ENCODE results near the gene RNF130. TPM values are rescaled to one million over a fixed set of nuclear protein-coding genes. Genes with fewer than 3 reads are reported as not detected.

RNF130 gene
- total and polyA plus RNA-seq, 9 of the 15 experiments (the other 6 are each of a cell fraction or from before 2014, with no cell fraction given) = 5.8 to 39.4 (median 27.1) TPM

- CTCF ChIA-PET (ENCODE audit: low intra/inter-chr PET ratio) = no interaction called here
- Histone ChIP-seq H3K9me1 (ENCODE audit: control insufficient read depth, insufficient read depth, low read length) (no peaks in the 10 kb centered on the region), H3K9ac (ENCODE audit: insufficient read depth in 1 of 2, low read depth in 2 of 2, low read length in 2 of 2) (no peak overlapping the region; a peak in 1 of 4 replicates), H4K20me1 (replicated peaks; ENCODE audit: control insufficient read depth, insufficient read depth, low read length) (0 out of 2 replicates have a peak, but pooled peaks cover 2% of the 10 kb centered on the region), H3K9me3 (replicated peaks; ENCODE audit: control insufficient read depth, insufficient read depth, low read depth, low read length) (no peaks in the 10 kb centered on the region), H3K27me3 (ENCODE audit: control insufficient read depth in 2 of 2, insufficient read depth in 2 of 2, low read length in 2 of 2) (peaks cover 0 to 11% of the 10 kb centered on the region in 2 experiments; a peak in 2 of 5 replicates), H2AFZ (ENCODE audit: low read depth, low read length) (peak overlapping the region; percentile 22), H3K4me1 (replicated peaks in 1 of 2; ENCODE audit: control insufficient read depth in 2 of 2, insufficient read depth in 2 of 2, low read length in 2 of 2) (peaks cover 18 to 20% of the 10 kb centered on the region in 2 experiments), H3K36me3 (ENCODE audit: control insufficient read depth, insufficient read depth, low read length) (no peaks in the 10 kb centered on the region), H3K4me3 (no peak overlapping the region; the same call in 1 of the 2 replicates), H3K27ac (ENCODE audit: extremely low read depth, low read depth, low read length) (peak overlapping the region; percentile 10; the same call in 1 of the 3 replicates), H3K79me2 (ENCODE audit: control insufficient read depth, insufficient read depth, low read length) (no peaks in the 10 kb centered on the region), H3K4me2 (ENCODE audit: insufficient read depth, low read length) (peak overlapping the region; percentile 67)
- in situ Hi-C loops (cut with MboI) (no loop called here), intact Hi-C loops (cut with micrococcal nuclease) (no loop called here)
- POLR2A ChIA-PET = interaction anchor here (0.6 to 0.8 kb wide), 2 partner anchors 29 to 328 kb away, joined by 3 read pairs; no protein-coding TSS in a partner anchor
- WGBS (ENCODE audit: insufficient coverage, low coverage, missing lambda C conversion rate) = 10% methylated on average over 13 of the region's 13 CpGs
- ATAC-seq = peak; percentile 74
- peak in 2 of 4 experiments; percentile 38 to 63 for DNase-seq (ENCODE audit: extremely low read depth in 1 of 4, low spot score in 3 of 4)
- no TSS peak for BruUV-seq (replicated peaks)
- peak; percentile 64 for FAIRE-seq
- no peak for TF ChIP-seq ATF6 (CRISPR knock-in tag; IDR thresholded peaks at IDR 0.05)
- peak; percentile 82 for TF ChIP-seq MTA1 (IDR thresholded peaks at IDR 0.05; ENCODE audit: borderline replicate concordance)
- TF ChIP-seq TSHZ1 (CRISPR knock-in tag; IDR thresholded peaks at IDR 0.05) = no peak
- TF ChIP-seq TEAD2 (tag; IDR thresholded peaks at IDR 0.05) = peak; percentile 46; the same call in 1 of the 2 replicates
- TF ChIP-seq CBFA2T2 (conservative IDR thresholded peaks at IDR 0.05) = peak; percentile 52
- no peak for TF ChIP-seq IRF1 (CRISPR knock-in tag; IDR thresholded peaks at IDR 0.05; ENCODE audit: borderline replicate concordance)
- peak; percentile 99 for TF ChIP-seq SPI1 (IDR thresholded peaks at IDR 0.05; ENCODE audit: borderline replicate concordance, low read depth, low read length)
- no peak for TF ChIP-seq ZNF316 (IDR thresholded peaks at IDR 0.05)
- no peak for TF ChIP-seq ZKSCAN3 (CRISPR knock-in tag; IDR thresholded peaks at IDR 0.05)
- TF ChIP-seq BRD4 (IDR thresholded peaks at IDR 0.05) = no peak
- no peak for TF ChIP-seq ZNF232 (CRISPR knock-in tag; IDR thresholded peaks at IDR 0.05)
- TF ChIP-seq FOXA3 (CRISPR knock-in tag; conservative IDR thresholded peaks at IDR 0.05 in 1 of 2, IDR thresholded peaks at IDR 0.05 in 1 of 2) = peak; percentile 84 to 86
- TF ChIP-seq ZNF384 (IDR thresholded peaks at IDR 0.05; ENCODE audit: low read depth, low read length) = peak; percentile 30; the same call in 1 of the 2 replicates
- no peak for TF ChIP-seq ARID2 (IDR thresholded peaks at IDR 0.05)
- TF ChIP-seq ELF1 (tag; IDR thresholded peaks at IDR 0.05) = peak; percentile 88
Observed at GRCh38 chr5:180084638-180085561, 13.3 kb upstream of the RNF130 start.
